Thyroid gland (tissue), 4 donors: Measurements from ENCODE around the gene ZNF407. TPM values are rescaled to one million over a fixed set of nuclear protein-coding genes. Genes with fewer than 3 reads are reported as not detected.

ENCODE experiments used
- DNase-seq, 2 donors: peaks; one replicate each; pipeline ENCODE4 v3.0.0-alpha.2; 2019
- H3K27ac ChIP-seq, 3 donors: fragments of 200-600 bp; sonication (generic); 1 replicate in 2 of 3; 2 replicates in 1 of 3; pipeline ENCODE4 v1.5.1; 2016 to 2019; ENCODE audit warnings: mild to moderate bottlenecking in 1 of 3, moderate library complexity in 1 of 3
- H3K27me3 ChIP-seq: fragments of 200-600 bp; sonication (generic); one replicate; pipeline ENCODE4 v1.5.1; 2019
- H3K36me3 ChIP-seq, 2 donors: fragments of 200-600 bp; sonication (generic); one replicate each; pipeline ENCODE4 v1.5.1; 2016 to 2019
- H3K4me1 ChIP-seq, 2 donors: fragments of 200-600 bp; sonication (generic); one replicate each; pipeline ENCODE4 v1.5.1; 2017 to 2019
- H3K4me3 ChIP-seq, 3 donors: fragments of 200-600 bp; sonication (generic); replicated peaks in 1 of 3; 1 replicate in 2 of 3; 2 replicates in 1 of 3; pipeline ENCODE4 v1.5.1; 2016; ENCODE audit warnings: mild to moderate bottlenecking in 1 of 3
- H3K9me3 ChIP-seq: fragments of 200-600 bp; sonication (generic); one replicate; pipeline ENCODE4 v1.5.1; 2017
- CTCF ChIP-seq, 6 experiments: fragments of 200-600 bp in 3 of 6; fragments of 450-650 bp in 3 of 6; sonication (generic) in 3 of 6; IDR thresholded peaks; one replicate each; pipeline ENCODE4 v1.5.1; 2016 to 2019; ENCODE audit warnings: antibody characterized with exemption in 6 of 6, mild to moderate bottlenecking in 2 of 6, inconsistent platforms in 1 of 6, moderate library complexity in 1 of 6
- POLR2A ChIP-seq, 2 donors: fragments of 450-650 bp; IDR thresholded peaks; one replicate each; pipeline ENCODE4 v1.6.1; 2017; ENCODE audit warnings: antibody characterized with exemption in 2 of 2, mild to moderate bottlenecking in 2 of 2, moderate library complexity in 1 of 2
- WGBS, 2 donors: methylation state at CpG; one replicate each; pipeline ENCODE4 v1.1.5; 2017; 5-methylcytosine and 5-hydroxymethylcytosine counted together
- intact Hi-C: fragments of 100-400 bp; cut with DNase I; formaldehyde crosslinking; loops from one replicate; pipeline ENCODE4 v1.15.1; 2023
- total RNA-seq, 4 donors: library from RNA; depleted of rRNA; stranded (reverse); fragments of >200 nt; gene quantifications; one replicate each; pipeline ENCODE4 v1.2.3, GENCODE V29; 2016

ZNF407 gene
- total RNA-seq, 4 donors from 2014 or later: 20.2 to 40.0 (median 26.4) TPM

DNA sequence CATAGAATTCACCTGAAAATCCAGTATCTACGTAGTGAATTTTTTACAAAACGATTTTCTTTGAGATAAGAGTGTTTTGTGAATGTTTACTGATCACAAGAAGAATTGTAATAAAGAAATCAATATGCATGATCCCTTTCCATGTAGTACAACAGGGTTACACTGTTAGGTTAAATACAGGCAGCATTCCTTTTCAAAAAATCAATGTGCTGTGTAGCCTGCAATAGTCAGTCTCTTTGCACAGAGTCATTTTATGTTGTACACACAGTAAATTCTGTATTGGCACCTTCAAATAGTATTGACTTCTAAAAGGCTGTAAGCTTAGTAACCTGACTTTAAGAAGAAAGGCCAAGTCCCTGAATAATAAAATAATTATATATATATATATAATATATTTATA, 63.3 kb downstream of the ZNF407 start:
- H3K9me3 ChIP-seq: no peaks in the 10 kb centered on the region
- no peak for DNase-seq
- H3K27ac ChIP-seq: no peak overlapping the region
- no peak overlapping the region for H3K4me3 ChIP-seq
- no peaks in the 10 kb centered on the region for H3K27me3 ChIP-seq
- H3K36me3 ChIP-seq: no peaks in the 10 kb centered on the region
- H3K4me1 ChIP-seq: no peaks in the 10 kb centered on the region
- TF ChIP-seq POLR2A (IDR thresholded peaks at IDR 0.05) (no peak), CTCF (IDR thresholded peaks at IDR 0.05) (no peak)
- WGBS, 2 donors: 93 to 95% methylated on average over 2 of the region's 2 CpGs
- intact Hi-C loops: no loop called here

DNA sequence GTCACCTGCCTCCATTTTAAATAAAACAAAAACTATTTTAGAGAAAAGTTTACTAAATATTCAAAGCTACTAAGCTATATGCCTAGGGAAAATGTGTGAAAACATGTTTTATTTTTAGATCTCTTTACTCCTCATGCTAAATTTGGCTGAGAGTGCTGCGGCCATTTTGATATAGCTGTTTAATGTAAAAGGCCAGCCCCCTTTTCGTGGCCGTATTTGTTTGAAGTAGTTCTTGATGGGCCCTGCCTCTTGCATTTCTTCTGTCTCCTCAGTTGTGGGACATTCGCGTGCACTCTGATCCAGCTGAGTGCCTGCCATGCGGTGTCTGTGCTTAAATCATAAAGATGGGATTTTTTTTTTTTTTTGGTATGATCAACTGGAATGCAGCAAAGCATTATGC, 64.0 kb downstream of the ZNF407 start:
- no peak for TF ChIP-seq POLR2A (IDR thresholded peaks at IDR 0.05)
- TF ChIP-seq CTCF (IDR thresholded peaks at IDR 0.05): no peak
- Histone ChIP-seq H3K9me3 (no peaks in the 10 kb centered on the region), H3K4me3 (no peak overlapping the region), H3K4me1 (no peaks in the 10 kb centered on the region), H3K27me3 (no peaks in the 10 kb centered on the region), H3K36me3 (no peaks in the 10 kb centered on the region), H3K27ac (no peak overlapping the region)
- WGBS, 2 donors: 73 to 79% methylated on average over 6 of the region's 6 CpGs
- intact Hi-C loops: no loop called here
- no peak for DNase-seq

GRCh38 chr18:74662622-74663021, 65.0 kb downstream of the ZNF407 start:
- Histone ChIP-seq H3K4me3 (no peak overlapping the region), H3K27ac (no peak overlapping the region), H3K27me3 (no peaks in the 10 kb centered on the region), H3K9me3 (no peaks in the 10 kb centered on the region), H3K4me1 (no peaks in the 10 kb centered on the region), H3K36me3 (no peaks in the 10 kb centered on the region)
- TF ChIP-seq CTCF (IDR thresholded peaks at IDR 0.05) (no peak), POLR2A (IDR thresholded peaks at IDR 0.05) (no peak)
- 69% methylated on average over 2 of the region's 2 CpGs for WGBS, 2 donors
- DNase-seq: no peak
- intact Hi-C loops: no loop called here

DNA sequence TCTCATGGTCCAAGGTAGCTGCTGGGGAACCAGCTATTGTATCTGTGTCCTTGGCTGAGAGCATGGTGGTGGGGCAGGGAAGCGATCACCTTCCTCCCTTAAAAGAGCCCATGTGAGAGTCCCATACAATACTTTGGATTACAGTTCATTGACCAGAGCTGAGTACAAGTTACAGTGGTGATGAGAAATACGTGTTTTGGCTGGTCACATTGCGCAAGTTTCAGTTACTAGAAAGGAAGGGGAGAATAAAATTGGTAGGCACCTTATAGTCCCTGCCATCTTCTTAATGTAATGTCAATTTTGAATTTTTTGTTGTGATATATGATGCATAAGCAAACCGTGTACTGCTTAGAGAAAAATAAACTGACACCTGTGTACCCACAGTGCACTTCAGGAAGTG, 67.7 kb downstream of the ZNF407 start:
- Histone ChIP-seq H3K36me3 (no peaks in the 10 kb centered on the region), H3K9me3 (no peaks in the 10 kb centered on the region), H3K4me3 (no peak overlapping the region), H3K27ac (no peak overlapping the region), H3K27me3 (no peaks in the 10 kb centered on the region), H3K4me1 (no peaks in the 10 kb centered on the region)
- intact Hi-C loops: no loop called here
- DNase-seq: no peak
- 95 to 96% methylated on average over 4 of the region's 4 CpGs for WGBS, 2 donors
- TF ChIP-seq CTCF (IDR thresholded peaks at IDR 0.05) (no peak), POLR2A (IDR thresholded peaks at IDR 0.05) (no peak)

- H3K4me1 ChIP-seq: no peaks in the 10 kb centered on the region
- H3K36me3 ChIP-seq: no peaks in the 10 kb centered on the region
- TF ChIP-seq CTCF (IDR thresholded peaks at IDR 0.05) (no peak), POLR2A (IDR thresholded peaks at IDR 0.05) (no peak)
- WGBS, 2 donors: 92 to 97% methylated on average over 8 to 9 of the region's 9 CpGs
- H3K27me3 ChIP-seq: no peaks in the 10 kb centered on the region
- no peaks in the 10 kb centered on the region for H3K9me3 ChIP-seq
- intact Hi-C loops: no loop called here
- H3K27ac ChIP-seq: no peak overlapping the region
- no peak overlapping the region for H3K4me3 ChIP-seq
- no peak for DNase-seq
These were observed 68.2 kb downstream of the ZNF407 start for GRCh38 chr18:74665905-74666304.
